K562 (cell line): ENCODE results near the gene ACP5. TPM values are rescaled to one million over a fixed set of nuclear protein-coding genes. Genes with fewer than 3 reads are reported as not detected.

Source experiments
- ASH1L ChIP-seq: fragments of 450-650 bp; IDR thresholded peaks from 2 replicates; pipeline ENCODE4 v1.6.1; 2018; ENCODE audit warnings: borderline replicate concordance, mild to moderate bottlenecking, low read depth; ENCODE audit not compliant: partially characterized antibody
- DDX20 ChIP-seq: fragments of 450-650 bp; IDR thresholded peaks from 2 replicates; pipeline ENCODE4 v1.6.1; 2016; ENCODE audit warnings: missing genetic modification characterization, low read depth, mild to moderate bottlenecking, missing compliant biosample characterization, moderate library complexity
- HNRNPUL1 ChIP-seq: fragments of 200-400 bp; formaldehyde crosslinking; IDR thresholded peaks from 2 replicates; pipeline ENCODE4 v1.6.1; 2017; ENCODE audit warnings: low read length
- ZNF134 ChIP-seq: fragments of 250-450 bp; sonication (Bioruptor Pico); conservative IDR thresholded peaks from 2 replicates; pipeline ENCODE4 v1.4.0; 2020
- ZNF282 ChIP-seq: sonication (generic); formaldehyde crosslinking; IDR thresholded peaks from 2 replicates; pipeline ENCODE4 v1.8.1; 2023; ENCODE audit warnings: missing genetic modification reagents
- polyA plus RNA-seq, 8 experiments: library from polyadenylated mRNA; depleted of rRNA in 4 of 8; stranded (reverse) in 5 of 8; unstranded in 3 of 8; fragments of >200 nt; fragmentation: Nextera tagmentation in 2 of 8; fragmentation: Illumina TruSeq in 1 of 8; extraction: Ambion mirVana in 2 of 8; extraction: Trizol in 1 of 8; gene quantifications; 2 replicates each; pipeline versions ENCODE4 v1.2.1 to v1.2.3, GENCODE V29; 2011 to 2014; ENCODE audit warnings: inconsistent platforms in 1 of 8, missing spikeins in 1 of 8
- total RNA-seq, 7 experiments: library from RNA; depleted of rRNA in 6 of 7; stranded (reverse); fragments of >200 nt in 6 of 7; fragmentation: Illumina TruSeq in 2 of 7; extraction: Trizol in 2 of 7; gene quantifications; 2 replicates each; pipeline versions ENCODE4 v1.2.1 to v1.2.3, GENCODE V29; 2011 to 2021; ENCODE audit warnings: low replicate concordance in 1 of 7
- TF ChIP-seq, protein P1 (sequence below): fragments of 250-450 bp; sonication (Bioruptor Pico); IDR thresholded peaks from 2 replicates; pipeline ENCODE4 v1.8.0; 2022; ENCODE audit warnings: inconsistent platforms, mild to moderate bottlenecking, moderate library complexity, borderline replicate concordance
- TF ChIP-seq, protein P2 (sequence below): fragments of 450-650 bp; IDR thresholded peaks from 2 replicates; pipeline ENCODE4 v1.6.1; 2018; ENCODE audit not compliant: partially characterized antibody
- TF ChIP-seq, protein P3 (sequence below), 2 experiments: fragments of 450-650 bp; IDR thresholded peaks; 2 replicates each; pipeline ENCODE4 v1.6.1; 2018; ENCODE audit warnings: mild to moderate bottlenecking in 2 of 2, low read depth in 1 of 2; ENCODE audit not compliant: partially characterized antibody in 2 of 2
- TF ChIP-seq, protein P4 (sequence below): sonication (generic); formaldehyde crosslinking; IDR thresholded peaks from 2 replicates; pipeline ENCODE4 v1.8.0; 2022; ENCODE audit warnings: mild to moderate bottlenecking, missing genetic modification reagents
- TF ChIP-seq, protein P5 (sequence below): fragments of 450-650 bp; IDR thresholded peaks from 2 replicates; pipeline ENCODE4 v1.6.1; 2016; ENCODE audit warnings: antibody characterized with exemption
- TF ChIP-seq, protein P6 (sequence below): sonication (generic); formaldehyde crosslinking; IDR thresholded peaks from 2 replicates; pipeline ENCODE4 v1.8.0; 2022; ENCODE audit warnings: mild to moderate bottlenecking, low read depth, missing genetic modification reagents
- TF ChIP-seq, protein P7 (sequence below): sonication (generic); formaldehyde crosslinking; IDR thresholded peaks from 2 replicates; pipeline ENCODE4 v1.5.0; 2020; ENCODE audit warnings: missing genetic modification reagents

The ACP5 gene
- total and polyA plus RNA-seq, 9 of the 15 experiments (the other 6 are each of a cell fraction or from before 2014, with no cell fraction given), result 0.06 to 1.1 (median 0.31) TPM; not detected in 1

DNA sequence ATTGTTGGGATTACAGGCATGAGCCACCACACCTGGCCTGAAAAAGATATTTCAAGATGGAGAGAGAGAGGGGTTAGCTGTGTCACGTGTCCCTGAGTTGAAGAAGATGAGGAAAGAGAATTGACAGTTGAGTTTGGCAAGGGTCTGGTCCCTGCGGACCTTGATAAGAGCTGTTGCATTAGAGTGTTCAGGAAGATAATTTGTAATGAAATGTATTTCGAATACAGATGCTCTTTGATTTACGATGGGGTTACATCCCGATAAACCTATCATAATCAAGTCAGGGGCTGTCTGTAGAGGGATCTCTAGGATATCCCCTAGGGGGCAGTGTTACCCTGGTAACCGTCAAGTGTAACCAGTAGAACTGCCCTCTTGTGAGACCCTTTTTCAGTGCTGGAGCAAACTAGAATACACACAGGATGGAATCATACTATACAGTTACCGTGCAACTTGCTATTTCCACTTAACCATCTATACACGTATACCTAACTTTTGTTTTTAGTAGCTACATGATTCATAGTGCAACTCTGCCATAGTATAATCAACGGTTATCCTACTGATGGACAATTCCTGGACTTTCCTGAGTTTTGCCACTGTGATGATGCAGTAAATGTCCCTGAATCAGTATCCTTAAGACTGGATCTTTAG is 16.9 kb downstream of the ACP5 start (continued):
- TF ChIP-seq, protein P1, sequence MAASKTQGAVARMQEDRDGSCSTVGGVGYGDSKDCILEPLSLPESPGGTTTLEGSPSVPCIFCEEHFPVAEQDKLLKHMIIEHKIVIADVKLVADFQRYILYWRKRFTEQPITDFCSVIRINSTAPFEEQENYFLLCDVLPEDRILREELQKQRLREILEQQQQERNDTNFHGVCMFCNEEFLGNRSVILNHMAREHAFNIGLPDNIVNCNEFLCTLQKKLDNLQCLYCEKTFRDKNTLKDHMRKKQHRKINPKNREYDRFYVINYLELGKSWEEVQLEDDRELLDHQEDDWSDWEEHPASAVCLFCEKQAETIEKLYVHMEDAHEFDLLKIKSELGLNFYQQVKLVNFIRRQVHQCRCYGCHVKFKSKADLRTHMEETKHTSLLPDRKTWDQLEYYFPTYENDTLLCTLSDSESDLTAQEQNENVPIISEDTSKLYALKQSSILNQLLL (CRISPR knock-in tag), result no peak
- TF ChIP-seq, protein P2, sequence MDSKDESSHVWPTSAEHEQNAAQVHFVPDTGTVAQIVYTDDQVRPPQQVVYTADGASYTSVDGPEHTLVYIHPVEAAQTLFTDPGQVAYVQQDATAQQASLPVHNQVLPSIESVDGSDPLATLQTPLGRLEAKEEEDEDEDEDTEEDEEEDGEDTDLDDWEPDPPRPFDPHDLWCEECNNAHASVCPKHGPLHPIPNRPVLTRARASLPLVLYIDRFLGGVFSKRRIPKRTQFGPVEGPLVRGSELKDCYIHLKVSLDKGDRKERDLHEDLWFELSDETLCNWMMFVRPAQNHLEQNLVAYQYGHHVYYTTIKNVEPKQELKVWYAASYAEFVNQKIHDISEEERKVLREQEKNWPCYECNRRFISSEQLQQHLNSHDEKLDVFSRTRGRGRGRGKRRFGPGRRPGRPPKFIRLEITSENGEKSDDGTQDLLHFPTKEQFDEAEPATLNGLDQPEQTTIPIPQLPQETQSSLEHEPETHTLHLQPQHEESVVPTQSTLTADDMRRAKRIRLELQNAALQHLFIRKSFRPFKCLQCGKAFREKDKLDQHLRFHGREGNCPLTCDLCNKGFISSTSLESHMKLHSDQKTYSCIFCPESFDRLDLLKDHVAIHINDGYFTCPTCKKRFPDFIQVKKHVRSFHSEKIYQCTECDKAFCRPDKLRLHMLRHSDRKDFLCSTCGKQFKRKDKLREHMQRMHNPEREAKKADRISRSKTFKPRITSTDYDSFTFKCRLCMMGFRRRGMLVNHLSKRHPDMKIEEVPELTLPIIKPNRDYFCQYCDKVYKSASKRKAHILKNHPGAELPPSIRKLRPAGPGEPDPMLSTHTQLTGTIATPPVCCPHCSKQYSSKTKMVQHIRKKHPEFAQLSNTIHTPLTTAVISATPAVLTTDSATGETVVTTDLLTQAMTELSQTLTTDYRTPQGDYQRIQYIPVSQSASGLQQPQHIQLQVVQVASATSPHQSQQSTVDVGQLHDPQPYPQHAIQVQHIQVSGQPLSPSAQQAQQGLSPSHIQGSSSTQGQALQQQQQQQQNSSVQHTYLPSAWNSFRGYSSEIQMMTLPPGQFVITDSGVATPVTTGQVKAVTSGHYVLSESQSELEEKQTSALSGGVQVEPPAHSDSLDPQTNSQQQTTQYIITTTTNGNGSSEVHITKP, result no peak
- no peak for TF ChIP-seq DDX20 (tag)
- TF ChIP-seq ASH1L, result no peak
- TF ChIP-seq ZNF282 (CRISPR knock-in tag), result no peak
- TF ChIP-seq, protein P3, sequence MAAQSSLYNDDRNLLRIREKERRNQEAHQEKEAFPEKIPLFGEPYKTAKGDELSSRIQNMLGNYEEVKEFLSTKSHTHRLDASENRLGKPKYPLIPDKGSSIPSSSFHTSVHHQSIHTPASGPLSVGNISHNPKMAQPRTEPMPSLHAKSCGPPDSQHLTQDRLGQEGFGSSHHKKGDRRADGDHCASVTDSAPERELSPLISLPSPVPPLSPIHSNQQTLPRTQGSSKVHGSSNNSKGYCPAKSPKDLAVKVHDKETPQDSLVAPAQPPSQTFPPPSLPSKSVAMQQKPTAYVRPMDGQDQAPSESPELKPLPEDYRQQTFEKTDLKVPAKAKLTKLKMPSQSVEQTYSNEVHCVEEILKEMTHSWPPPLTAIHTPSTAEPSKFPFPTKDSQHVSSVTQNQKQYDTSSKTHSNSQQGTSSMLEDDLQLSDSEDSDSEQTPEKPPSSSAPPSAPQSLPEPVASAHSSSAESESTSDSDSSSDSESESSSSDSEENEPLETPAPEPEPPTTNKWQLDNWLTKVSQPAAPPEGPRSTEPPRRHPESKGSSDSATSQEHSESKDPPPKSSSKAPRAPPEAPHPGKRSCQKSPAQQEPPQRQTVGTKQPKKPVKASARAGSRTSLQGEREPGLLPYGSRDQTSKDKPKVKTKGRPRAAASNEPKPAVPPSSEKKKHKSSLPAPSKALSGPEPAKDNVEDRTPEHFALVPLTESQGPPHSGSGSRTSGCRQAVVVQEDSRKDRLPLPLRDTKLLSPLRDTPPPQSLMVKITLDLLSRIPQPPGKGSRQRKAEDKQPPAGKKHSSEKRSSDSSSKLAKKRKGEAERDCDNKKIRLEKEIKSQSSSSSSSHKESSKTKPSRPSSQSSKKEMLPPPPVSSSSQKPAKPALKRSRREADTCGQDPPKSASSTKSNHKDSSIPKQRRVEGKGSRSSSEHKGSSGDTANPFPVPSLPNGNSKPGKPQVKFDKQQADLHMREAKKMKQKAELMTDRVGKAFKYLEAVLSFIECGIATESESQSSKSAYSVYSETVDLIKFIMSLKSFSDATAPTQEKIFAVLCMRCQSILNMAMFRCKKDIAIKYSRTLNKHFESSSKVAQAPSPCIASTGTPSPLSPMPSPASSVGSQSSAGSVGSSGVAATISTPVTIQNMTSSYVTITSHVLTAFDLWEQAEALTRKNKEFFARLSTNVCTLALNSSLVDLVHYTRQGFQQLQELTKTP (IDR thresholded peaks at IDR 0.05; ENCODE audit: low read depth in 1 of 2, partially characterized antibody in 2 of 2), result peak in 1 of 2 experiments; percentile 50
- no peak for TF ChIP-seq HNRNPUL1
- no peak for TF ChIP-seq ZNF134 (CRISPR knock-in tag)
- TF ChIP-seq, protein P4, sequence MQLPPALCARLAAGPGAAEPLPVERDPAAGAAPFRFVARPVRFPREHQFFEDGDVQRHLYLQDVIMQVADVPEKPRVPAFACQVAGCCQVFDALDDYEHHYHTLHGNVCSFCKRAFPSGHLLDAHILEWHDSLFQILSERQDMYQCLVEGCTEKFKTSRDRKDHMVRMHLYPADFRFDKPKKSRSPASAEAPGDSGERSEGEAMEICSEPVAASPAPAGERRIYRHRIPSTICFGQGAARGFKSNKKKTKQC, result no peak
- TF ChIP-seq, protein P5, sequence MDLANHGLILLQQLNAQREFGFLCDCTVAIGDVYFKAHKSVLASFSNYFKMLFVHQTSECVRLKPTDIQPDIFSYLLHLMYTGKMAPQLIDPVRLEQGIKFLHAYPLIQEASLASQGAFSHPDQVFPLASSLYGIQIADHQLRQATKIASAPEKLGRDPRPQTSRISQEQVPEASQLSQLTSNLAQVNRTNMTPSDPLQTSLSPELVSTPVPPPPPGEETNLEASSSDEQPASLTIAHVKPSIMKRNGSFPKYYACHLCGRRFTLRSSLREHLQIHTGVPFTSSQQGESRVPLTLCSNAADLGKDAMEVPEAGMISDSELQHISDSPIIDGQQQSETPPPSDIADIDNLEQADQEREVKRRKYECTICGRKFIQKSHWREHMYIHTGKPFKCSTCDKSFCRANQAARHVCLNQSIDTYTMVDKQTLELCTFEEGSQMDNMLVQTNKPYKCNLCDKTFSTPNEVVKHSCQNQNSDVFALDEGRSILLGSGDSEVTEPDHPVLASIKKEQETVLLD, result peak; percentile 67; the same call in 1 of the 2 replicates
- TF ChIP-seq, protein P6, sequence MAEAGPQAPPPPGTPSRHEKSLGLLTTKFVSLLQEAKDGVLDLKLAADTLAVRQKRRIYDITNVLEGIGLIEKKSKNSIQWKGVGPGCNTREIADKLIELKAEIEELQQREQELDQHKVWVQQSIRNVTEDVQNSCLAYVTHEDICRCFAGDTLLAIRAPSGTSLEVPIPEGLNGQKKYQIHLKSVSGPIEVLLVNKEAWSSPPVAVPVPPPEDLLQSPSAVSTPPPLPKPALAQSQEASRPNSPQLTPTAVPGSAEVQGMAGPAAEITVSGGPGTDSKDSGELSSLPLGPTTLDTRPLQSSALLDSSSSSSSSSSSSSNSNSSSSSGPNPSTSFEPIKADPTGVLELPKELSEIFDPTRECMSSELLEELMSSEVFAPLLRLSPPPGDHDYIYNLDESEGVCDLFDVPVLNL (CRISPR knock-in tag), result no peak
- TF ChIP-seq, protein P7, sequence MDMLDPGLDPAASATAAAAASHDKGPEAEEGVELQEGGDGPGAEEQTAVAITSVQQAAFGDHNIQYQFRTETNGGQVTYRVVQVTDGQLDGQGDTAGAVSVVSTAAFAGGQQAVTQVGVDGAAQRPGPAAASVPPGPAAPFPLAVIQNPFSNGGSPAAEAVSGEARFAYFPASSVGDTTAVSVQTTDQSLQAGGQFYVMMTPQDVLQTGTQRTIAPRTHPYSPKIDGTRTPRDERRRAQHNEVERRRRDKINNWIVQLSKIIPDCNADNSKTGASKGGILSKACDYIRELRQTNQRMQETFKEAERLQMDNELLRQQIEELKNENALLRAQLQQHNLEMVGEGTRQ (CRISPR knock-in tag), result peak; percentile 34
